ENCODE data around the gene UGCG. TPM values are rescaled to one million over a fixed set of nuclear protein-coding genes. Genes with fewer than 3 reads are reported as not detected.

UGCG gene
- total and polyA plus RNA-seq, 2 donors (not counting 1 experiment from before 2014, with no cell fraction given) = 143 to 260 TPM

DNA sequence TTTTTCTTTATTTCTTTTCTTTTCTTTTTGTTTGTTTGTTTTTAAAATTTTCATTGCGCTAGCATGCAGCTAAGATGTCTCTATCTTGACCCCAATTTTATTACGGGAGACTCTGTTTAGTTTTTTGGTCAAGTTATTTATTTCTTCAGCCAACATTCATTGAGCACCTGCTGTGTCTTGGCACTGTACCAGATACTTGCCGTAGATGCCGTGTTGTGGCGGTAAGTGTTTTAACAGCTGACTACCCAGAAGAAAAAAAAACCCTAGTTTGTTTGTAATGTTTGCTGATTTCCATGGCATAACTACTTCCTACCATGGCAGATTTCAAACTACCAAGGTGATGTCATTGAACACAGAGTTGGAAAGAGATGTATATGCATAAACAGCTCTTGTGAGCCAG is 65.0 kb downstream of the UGCG start:
- H2AFZ ChIP-seq (ENCODE audit: low read length) = no peak overlapping the region
- peak; percentile 56 to 82 for DNase-seq (ENCODE audit: low read depth in 2 of 2)
- no peak overlapping the region for H3K4me2 ChIP-seq (ENCODE audit: extremely low read depth, insufficient read depth, low read length)
- no peak for TF ChIP-seq EZH2 (IDR thresholded peaks at IDR 0.05; ENCODE audit: low read length, missing control alignments)
- TF ChIP-seq, protein P1, sequence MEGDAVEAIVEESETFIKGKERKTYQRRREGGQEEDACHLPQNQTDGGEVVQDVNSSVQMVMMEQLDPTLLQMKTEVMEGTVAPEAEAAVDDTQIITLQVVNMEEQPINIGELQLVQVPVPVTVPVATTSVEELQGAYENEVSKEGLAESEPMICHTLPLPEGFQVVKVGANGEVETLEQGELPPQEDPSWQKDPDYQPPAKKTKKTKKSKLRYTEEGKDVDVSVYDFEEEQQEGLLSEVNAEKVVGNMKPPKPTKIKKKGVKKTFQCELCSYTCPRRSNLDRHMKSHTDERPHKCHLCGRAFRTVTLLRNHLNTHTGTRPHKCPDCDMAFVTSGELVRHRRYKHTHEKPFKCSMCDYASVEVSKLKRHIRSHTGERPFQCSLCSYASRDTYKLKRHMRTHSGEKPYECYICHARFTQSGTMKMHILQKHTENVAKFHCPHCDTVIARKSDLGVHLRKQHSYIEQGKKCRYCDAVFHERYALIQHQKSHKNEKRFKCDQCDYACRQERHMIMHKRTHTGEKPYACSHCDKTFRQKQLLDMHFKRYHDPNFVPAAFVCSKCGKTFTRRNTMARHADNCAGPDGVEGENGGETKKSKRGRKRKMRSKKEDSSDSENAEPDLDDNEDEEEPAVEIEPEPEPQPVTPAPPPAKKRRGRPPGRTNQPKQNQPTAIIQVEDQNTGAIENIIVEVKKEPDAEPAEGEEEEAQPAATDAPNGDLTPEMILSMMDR (conservative IDR thresholded peaks at IDR 0.05 in 1 of 2, IDR thresholded peaks at IDR 0.05 in 1 of 2; ENCODE audit: low read depth in 1 of 2, low read length in 2 of 2) = no peak
- H3K4me3 ChIP-seq (replicated peaks in 1 of 4; ENCODE audit: control extremely low read depth in 1 of 4, insufficient read depth in 1 of 4, low read depth in 3 of 4, low read length in 4 of 4) = no peak overlapping the region
- no peaks in the 10 kb centered on the region for H3K79me2 ChIP-seq (ENCODE audit: control insufficient read depth, insufficient read depth, low read length)
- no peaks in the 10 kb centered on the region for H3K36me3 ChIP-seq (ENCODE audit: control insufficient read depth, insufficient read depth, low read length)
- peaks cover 30% of the 10 kb centered on the region for H3K4me1 ChIP-seq (ENCODE audit: control insufficient read depth, extremely low read depth, insufficient read depth, low read length)
- no peak overlapping the region for H3K9ac ChIP-seq (ENCODE audit: insufficient read depth, low read length)
- no peaks in the 10 kb centered on the region for H3K27me3 ChIP-seq (ENCODE audit: control insufficient read depth, insufficient read depth, low read length)
- peak overlapping the region; percentile 94 for H3K27ac ChIP-seq (ENCODE audit: insufficient read depth, low read length)
- no peaks in the 10 kb centered on the region for H4K20me1 ChIP-seq (ENCODE audit: control insufficient read depth, extremely low read depth, insufficient read depth, low read length)
- H3K9me3 ChIP-seq (ENCODE audit: control insufficient read depth, insufficient read depth, low read depth, low read length) = no peaks in the 10 kb centered on the region

DNA sequence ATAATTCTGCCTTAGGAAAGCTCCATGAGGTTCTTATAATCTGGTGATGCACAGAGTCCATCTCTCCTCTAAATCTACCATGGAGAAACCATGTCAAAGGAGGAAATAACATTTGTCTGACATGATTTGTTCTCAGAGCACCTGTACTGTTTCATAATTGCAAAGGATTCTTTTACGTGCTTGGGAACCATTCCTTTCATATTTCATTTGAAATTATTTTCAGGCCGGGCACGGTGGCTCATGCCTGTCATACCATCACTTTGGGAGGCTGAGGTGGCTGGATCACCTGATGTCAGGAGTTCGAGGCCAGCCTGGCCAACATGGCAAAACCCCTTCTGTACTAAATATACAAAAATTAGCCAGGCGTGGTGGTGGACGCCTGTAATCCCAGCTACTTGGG is 65.4 kb downstream of the UGCG start:
- H3K9me3 ChIP-seq (ENCODE audit: control insufficient read depth, insufficient read depth, low read depth, low read length) = no peaks in the 10 kb centered on the region
- H3K27me3 ChIP-seq (ENCODE audit: control insufficient read depth, insufficient read depth, low read length) = no peaks in the 10 kb centered on the region
- no peak overlapping the region for H3K4me2 ChIP-seq (ENCODE audit: extremely low read depth, insufficient read depth, low read length)
- no peaks in the 10 kb centered on the region for H3K36me3 ChIP-seq (ENCODE audit: control insufficient read depth, insufficient read depth, low read length)
- H3K9ac ChIP-seq (ENCODE audit: insufficient read depth, low read length) = no peak overlapping the region
- no peak overlapping the region for H3K4me3 ChIP-seq (replicated peaks in 1 of 4; ENCODE audit: control extremely low read depth in 1 of 4, insufficient read depth in 1 of 4, low read depth in 3 of 4, low read length in 4 of 4)
- peak overlapping the region; percentile 94 for H3K27ac ChIP-seq (ENCODE audit: insufficient read depth, low read length)
- H4K20me1 ChIP-seq (ENCODE audit: control insufficient read depth, extremely low read depth, insufficient read depth, low read length) = no peaks in the 10 kb centered on the region
- peaks cover 32% of the 10 kb centered on the region for H3K4me1 ChIP-seq (ENCODE audit: control insufficient read depth, extremely low read depth, insufficient read depth, low read length)
- no peak for TF ChIP-seq EZH2 (IDR thresholded peaks at IDR 0.05; ENCODE audit: low read length, missing control alignments)
- TF ChIP-seq, protein P1 (conservative IDR thresholded peaks at IDR 0.05 in 1 of 2, IDR thresholded peaks at IDR 0.05 in 1 of 2; ENCODE audit: low read depth in 1 of 2, low read length in 2 of 2) = no peak
- peak in 1 of 2 donors; percentile 22 for DNase-seq (ENCODE audit: low read depth in 2 of 2)
- H2AFZ ChIP-seq (ENCODE audit: low read length) = no peak overlapping the region
- H3K79me2 ChIP-seq (ENCODE audit: control insufficient read depth, insufficient read depth, low read length) = no peaks in the 10 kb centered on the region

DNA sequence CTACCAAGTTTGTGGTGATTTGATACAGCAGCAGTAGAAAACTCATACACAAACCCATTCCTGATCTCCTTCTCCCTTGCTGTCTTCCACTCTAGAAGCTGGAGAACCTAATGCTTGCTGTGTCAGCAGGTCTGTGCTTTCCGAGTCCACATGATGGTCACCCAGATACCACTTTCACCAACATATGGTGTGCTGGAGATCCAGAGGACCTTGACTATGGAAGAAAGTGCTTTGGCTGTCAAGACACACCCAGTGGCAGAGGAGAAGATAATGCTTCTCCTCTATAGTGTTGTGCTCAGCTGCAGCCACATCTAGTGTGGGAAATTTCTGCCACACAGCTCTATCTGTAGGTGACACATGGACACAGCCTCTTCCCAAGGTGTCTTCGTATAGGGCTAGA is 67.4 kb downstream of the UGCG start:
- Histone ChIP-seq H4K20me1 (ENCODE audit: control insufficient read depth, extremely low read depth, insufficient read depth, low read length) (no peaks in the 10 kb centered on the region), H3K27me3 (ENCODE audit: control insufficient read depth, insufficient read depth, low read length) (no peaks in the 10 kb centered on the region), H3K9me3 (ENCODE audit: control insufficient read depth, insufficient read depth, low read depth, low read length) (no peaks in the 10 kb centered on the region), H3K4me3 (replicated peaks in 1 of 4; ENCODE audit: control extremely low read depth in 1 of 4, insufficient read depth in 1 of 4, low read depth in 3 of 4, low read length in 4 of 4) (no peak overlapping the region), H3K27ac (ENCODE audit: insufficient read depth, low read length) (no peak overlapping the region), H3K4me1 (ENCODE audit: control insufficient read depth, extremely low read depth, insufficient read depth, low read length) (peaks cover 21% of the 10 kb centered on the region), H3K4me2 (ENCODE audit: extremely low read depth, insufficient read depth, low read length) (no peak overlapping the region), H3K9ac (ENCODE audit: insufficient read depth, low read length) (no peak overlapping the region), H3K36me3 (ENCODE audit: control insufficient read depth, insufficient read depth, low read length) (no peaks in the 10 kb centered on the region), H3K79me2 (ENCODE audit: control insufficient read depth, insufficient read depth, low read length) (no peaks in the 10 kb centered on the region), H2AFZ (ENCODE audit: low read length) (no peak overlapping the region)
- no peak for DNase-seq (ENCODE audit: low read depth in 2 of 2)
- TF ChIP-seq EZH2 (IDR thresholded peaks at IDR 0.05; ENCODE audit: low read length, missing control alignments) = no peak
- TF ChIP-seq, protein P1 (conservative IDR thresholded peaks at IDR 0.05 in 1 of 2, IDR thresholded peaks at IDR 0.05 in 1 of 2; ENCODE audit: low read depth in 1 of 2, low read length in 2 of 2) = no peak

Data from fibroblast of lung (primary cell).